ENCODE data around the gene PKHD1.

PKHD1 gene

DNA sequence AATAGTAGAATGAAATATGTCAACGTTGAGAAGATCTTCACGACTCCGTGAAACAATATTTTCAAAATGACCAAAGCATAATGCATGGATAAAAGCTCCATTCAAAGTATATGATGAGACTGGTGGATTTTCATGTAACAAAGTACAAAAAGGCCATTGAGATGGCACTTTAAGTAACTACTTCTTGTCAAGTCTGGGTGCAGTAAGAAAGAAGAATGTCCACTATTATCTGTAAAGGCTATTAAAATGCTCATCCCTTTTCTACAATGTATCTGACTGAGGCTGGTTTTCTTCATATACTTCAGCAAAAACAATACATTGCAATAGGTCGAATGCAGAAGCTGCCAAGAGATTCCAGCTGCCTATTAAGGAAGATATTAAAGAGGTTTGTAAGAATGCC is 457.4 kb downstream of the PKHD1 start:
- TF ChIP-seq, protein P1, sequence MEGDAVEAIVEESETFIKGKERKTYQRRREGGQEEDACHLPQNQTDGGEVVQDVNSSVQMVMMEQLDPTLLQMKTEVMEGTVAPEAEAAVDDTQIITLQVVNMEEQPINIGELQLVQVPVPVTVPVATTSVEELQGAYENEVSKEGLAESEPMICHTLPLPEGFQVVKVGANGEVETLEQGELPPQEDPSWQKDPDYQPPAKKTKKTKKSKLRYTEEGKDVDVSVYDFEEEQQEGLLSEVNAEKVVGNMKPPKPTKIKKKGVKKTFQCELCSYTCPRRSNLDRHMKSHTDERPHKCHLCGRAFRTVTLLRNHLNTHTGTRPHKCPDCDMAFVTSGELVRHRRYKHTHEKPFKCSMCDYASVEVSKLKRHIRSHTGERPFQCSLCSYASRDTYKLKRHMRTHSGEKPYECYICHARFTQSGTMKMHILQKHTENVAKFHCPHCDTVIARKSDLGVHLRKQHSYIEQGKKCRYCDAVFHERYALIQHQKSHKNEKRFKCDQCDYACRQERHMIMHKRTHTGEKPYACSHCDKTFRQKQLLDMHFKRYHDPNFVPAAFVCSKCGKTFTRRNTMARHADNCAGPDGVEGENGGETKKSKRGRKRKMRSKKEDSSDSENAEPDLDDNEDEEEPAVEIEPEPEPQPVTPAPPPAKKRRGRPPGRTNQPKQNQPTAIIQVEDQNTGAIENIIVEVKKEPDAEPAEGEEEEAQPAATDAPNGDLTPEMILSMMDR (IDR thresholded peaks at IDR 0.05; ENCODE audit: low read depth, low read length) = no peak
- DNase-seq (ENCODE audit: extremely low read depth, low read depth) = no peak

DNA sequence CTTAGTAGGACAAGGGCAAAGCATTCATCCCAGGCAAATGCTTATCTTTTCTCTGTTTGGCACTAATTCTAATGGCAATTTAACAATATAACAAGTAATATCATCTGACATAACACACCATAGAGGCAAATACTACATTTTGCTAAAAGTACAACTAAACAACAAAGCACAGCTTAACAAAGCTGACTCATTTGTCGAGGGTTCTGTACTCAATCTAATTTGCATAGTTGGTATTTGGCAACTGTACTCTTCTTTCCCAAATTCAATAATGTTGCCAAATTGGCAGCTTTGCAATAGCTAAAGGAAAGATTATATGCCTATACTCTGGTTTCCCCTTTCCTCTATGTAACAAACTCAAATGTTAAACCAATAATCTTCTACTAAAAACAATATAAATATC is 461.0 kb downstream of the PKHD1 start:
- DNase-seq (ENCODE audit: extremely low read depth, low read depth) = no peak
- TF ChIP-seq, protein P1 (IDR thresholded peaks at IDR 0.05; ENCODE audit: low read depth, low read length) = no peak

DNA sequence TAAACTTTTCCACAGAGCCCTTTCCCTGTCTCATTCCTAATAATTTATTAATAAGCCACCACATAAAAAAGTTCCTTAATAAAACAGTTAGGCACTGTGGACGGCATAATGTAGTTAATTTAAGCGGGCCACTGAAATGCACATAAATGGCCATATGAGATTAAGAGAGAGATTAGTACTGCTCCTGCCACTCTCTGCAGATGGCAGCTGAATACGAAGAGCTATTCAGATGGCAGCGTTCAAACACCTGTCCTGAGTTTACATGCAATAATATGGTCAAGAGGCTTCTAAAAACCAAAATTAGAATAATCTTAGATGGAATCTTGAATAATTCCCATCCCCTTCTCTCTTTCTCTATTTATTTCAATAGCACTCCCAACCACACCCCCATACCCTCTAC is 461.8 kb downstream of the PKHD1 start:
- DNase-seq (ENCODE audit: extremely low read depth, low read depth) = no peak
- TF ChIP-seq, protein P1 (IDR thresholded peaks at IDR 0.05; ENCODE audit: low read depth, low read length) = no peak

DNA sequence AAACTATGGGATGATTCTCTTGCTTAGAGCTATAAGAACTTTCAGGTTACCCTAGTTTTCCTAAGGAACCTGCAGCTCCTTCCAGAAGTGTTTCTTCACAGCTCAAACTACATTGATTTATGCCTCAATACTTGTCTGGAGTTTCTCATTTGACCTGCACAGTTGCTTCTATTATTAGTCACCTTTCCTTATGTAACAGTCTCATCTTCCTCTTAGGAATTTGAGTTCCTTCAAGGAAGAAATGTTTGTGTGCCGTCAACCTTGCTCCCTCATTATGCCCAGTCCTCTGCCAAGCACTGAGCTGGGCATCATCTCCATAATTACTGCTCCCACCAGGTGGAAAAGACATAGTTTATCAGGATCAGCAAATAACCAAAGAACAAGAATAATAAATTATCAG is 466.4 kb downstream of the PKHD1 start:
- TF ChIP-seq, protein P1 (IDR thresholded peaks at IDR 0.05; ENCODE audit: low read depth, low read length) = no peak
- no peak for DNase-seq (ENCODE audit: extremely low read depth, low read depth)

DNA sequence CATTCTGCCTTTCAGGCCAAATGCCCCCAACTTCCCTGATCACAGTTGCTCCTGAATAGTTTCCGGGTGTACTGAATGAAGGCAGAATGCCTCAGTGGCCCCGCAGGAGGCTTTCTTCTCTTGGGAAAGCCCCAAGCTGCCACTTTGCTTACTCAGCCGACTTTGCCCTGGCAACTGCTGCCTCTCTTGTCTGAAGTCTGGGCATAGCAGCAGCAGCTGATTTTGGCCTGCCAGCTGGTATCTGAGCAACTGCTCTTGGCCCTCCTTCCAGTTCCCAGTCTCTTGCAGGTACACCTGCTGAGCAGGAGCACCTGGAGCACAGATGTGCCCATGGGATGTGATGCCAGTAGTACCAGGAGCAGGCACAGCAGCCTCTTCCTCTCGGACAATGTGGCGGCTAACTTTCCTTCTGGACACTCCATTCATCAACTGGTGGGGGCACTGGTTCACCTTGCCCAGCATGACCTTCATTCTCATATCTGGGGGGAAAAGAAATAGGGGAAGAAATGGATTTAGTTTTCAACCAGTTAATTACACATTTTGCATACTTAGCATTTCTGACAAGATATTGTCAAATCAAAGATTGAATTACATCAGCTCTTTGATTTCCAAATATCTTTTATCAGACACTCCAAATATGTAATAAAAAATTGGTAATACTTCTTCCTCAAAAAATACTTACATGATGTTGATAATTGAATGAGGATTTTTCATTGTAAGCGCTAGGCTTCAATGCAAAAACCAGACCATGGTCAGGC is 468.2 kb downstream of the PKHD1 start:
- no peak for DNase-seq (ENCODE audit: extremely low read depth, low read depth)

DNA sequence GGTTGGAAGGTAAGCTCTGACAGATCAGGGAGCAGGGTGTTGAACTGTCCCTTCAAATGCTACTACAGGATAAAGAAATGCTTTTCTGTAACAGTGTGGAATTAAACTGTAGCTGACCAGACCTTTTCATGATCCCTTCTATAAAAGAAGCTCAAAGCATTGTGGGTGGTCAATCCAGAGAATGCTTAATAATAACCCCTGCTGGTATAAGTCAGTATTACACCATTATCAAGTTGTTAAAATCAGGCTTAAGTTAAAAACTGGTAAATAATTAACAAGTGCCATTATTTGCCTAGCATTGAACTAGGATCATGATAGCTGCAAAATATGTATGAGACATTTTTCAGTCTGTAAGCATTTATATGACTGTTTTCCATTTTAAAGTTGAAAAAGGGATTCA is 468.9 kb downstream of the PKHD1 start:
- TF ChIP-seq, protein P1 (IDR thresholded peaks at IDR 0.05; ENCODE audit: low read depth, low read length) = no peak
- no peak for DNase-seq (ENCODE audit: extremely low read depth, low read depth)

More for the DNA sequence above, 468.2 kb downstream of the PKHD1 start:
- TF ChIP-seq, protein P1 (IDR thresholded peaks at IDR 0.05; ENCODE audit: low read depth, low read length) = no peak

DNA sequence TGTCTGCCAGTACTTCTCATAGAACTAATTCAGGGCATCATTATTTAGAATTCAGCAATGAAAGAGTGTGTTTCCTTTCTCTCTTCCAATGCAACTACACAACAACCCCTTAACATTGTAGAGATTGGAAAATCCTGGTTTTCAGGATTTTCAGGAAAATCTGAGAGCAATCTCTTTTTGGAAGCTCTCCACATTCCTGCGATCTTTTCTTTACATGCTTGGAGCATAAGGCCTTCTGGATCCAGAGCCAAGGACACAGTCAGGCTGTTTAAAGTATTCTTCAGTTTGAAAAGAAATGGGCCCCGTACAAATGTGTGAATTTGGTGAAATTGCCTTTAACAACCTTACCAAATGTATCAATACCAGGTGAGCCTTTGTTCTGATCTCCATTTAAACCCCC is 469.7 kb downstream of the PKHD1 start:
- DNase-seq (ENCODE audit: extremely low read depth, low read depth) = no peak
- TF ChIP-seq, protein P1 (IDR thresholded peaks at IDR 0.05; ENCODE audit: low read depth, low read length) = no peak

Data from AG09319 (cell line).